Thoracic aorta (tissue), 2 donors: ENCODE measurements around the gene SPRY2. TPM values are rescaled to one million over a fixed set of nuclear protein-coding genes. Genes with fewer than 3 reads are reported as not detected.
A peak's percentile ranks its signal among the peaks of the same experiment; 100 is the strongest.

Experiments used
- ATAC-seq: fragments of 150-250 bp; one replicate; pipeline ENCODE4 v1.8.0; 2017; ENCODE audit warnings: low read depth; ENCODE audit not compliant: insufficient number of reproducible peaks, low FRiP score
- DNase-seq: peaks from one replicate; pipeline ENCODE4 v3.0.0-alpha.2; 2020; ENCODE audit warnings: low spot score
- H3K27ac ChIP-seq, 2 donors: fragments of 200-600 bp; sonication (generic); 1 replicate in 1 of 2; 2 replicates in 1 of 2; pipeline ENCODE4 v1.5.1; 2016; ENCODE audit warnings: mild to moderate bottlenecking in 2 of 2, moderate library complexity in 2 of 2
- H3K27me3 ChIP-seq: fragments of 200-600 bp; sonication (generic); replicated peaks from 2 replicates; pipeline ENCODE4 v1.6.0; 2016; ENCODE audit warnings: mild to moderate bottlenecking; ENCODE audit not compliant: insufficient read depth
- H3K36me3 ChIP-seq: fragments of 200-600 bp; sonication (generic); one replicate; pipeline ENCODE4 v1.5.1; 2016
- H3K4me1 ChIP-seq, 2 donors: fragments of 200-600 bp; sonication (generic); 1 replicate in 1 of 2; 2 replicates in 1 of 2; pipeline versions ENCODE4 v1.5.1 to v1.6.0; 2016; ENCODE audit warnings: low read depth in 2 of 2, mild to moderate bottlenecking in 1 of 2; ENCODE audit not compliant: control insufficient read depth in 1 of 2
- H3K4me3 ChIP-seq: fragments of 200-600 bp; sonication (generic); 2 replicates; pipeline ENCODE4 v1.5.1; 2016; ENCODE audit warnings: mild to moderate bottlenecking
- H3K9me3 ChIP-seq: fragments of 200-600 bp; sonication (generic); 2 replicates; pipeline ENCODE4 v1.5.1; 2016
- total RNA-seq, 2 donors: library from RNA; depleted of rRNA; stranded (reverse); fragments of >200 nt; gene quantifications; one replicate each; pipeline versions ENCODE4 v1.1.0 to v1.2.3, GENCODE V29; 2016
- TF ChIP-seq, protein P1 (sequence below): fragments of 200-600 bp; sonication (generic); IDR thresholded peaks from one replicate; pipeline ENCODE4 v1.5.1; 2019; ENCODE audit warnings: antibody characterized with exemption

Gene SPRY2, protein sequence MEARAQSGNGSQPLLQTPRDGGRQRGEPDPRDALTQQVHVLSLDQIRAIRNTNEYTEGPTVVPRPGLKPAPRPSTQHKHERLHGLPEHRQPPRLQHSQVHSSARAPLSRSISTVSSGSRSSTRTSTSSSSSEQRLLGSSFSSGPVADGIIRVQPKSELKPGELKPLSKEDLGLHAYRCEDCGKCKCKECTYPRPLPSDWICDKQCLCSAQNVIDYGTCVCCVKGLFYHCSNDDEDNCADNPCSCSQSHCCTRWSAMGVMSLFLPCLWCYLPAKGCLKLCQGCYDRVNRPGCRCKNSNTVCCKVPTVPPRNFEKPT
- 10 to 100 TPM; 28.2 to 49.2 TPM for total RNA-seq

DNA sequence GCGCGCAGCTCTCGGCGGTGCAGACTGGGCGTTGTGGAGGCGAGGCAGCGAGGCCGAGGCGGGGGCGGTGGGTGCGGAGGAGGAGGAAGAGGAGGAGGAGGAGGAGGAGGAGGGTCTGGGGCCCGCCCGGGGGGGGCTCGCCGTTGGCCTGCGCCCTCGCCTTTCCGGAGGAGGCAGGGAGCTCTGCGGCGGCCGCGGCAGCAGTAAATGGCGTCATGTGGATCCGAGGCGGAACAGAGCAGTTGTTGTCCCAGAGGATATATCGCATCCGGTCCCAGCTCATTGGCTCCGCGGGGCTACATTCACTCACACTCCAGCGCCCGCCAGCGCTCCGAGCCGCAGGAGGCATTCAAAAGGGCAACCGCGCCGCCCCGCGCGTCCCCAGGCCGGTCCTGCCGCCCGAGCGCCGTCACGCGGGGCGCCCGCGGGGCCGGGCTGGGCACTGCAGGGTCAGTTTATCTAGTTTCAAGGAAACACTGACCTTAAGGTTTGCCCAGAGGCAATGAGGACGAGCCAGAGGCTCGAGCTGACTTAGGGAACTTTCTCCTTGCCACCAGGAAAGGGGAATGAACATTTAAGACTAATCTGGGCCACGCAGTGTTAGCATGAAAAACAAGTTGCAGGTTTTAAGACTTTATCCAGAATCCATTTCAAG is at the start of gene SPRY2:
SPRY2 (minus strand) TSS at position 26 of the 655 bp plus-strand sequence. CDS start 3,421 bp downstream, outside the sequence.
- TF ChIP-seq, protein P1, sequence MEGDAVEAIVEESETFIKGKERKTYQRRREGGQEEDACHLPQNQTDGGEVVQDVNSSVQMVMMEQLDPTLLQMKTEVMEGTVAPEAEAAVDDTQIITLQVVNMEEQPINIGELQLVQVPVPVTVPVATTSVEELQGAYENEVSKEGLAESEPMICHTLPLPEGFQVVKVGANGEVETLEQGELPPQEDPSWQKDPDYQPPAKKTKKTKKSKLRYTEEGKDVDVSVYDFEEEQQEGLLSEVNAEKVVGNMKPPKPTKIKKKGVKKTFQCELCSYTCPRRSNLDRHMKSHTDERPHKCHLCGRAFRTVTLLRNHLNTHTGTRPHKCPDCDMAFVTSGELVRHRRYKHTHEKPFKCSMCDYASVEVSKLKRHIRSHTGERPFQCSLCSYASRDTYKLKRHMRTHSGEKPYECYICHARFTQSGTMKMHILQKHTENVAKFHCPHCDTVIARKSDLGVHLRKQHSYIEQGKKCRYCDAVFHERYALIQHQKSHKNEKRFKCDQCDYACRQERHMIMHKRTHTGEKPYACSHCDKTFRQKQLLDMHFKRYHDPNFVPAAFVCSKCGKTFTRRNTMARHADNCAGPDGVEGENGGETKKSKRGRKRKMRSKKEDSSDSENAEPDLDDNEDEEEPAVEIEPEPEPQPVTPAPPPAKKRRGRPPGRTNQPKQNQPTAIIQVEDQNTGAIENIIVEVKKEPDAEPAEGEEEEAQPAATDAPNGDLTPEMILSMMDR, result no peak
- DNase-seq (peak; percentile 91), ATAC-seq (peak; percentile 47)
- Histone ChIP-seq H3K4me1 (peaks cover 8 to 27% of the 10 kb centered on the region in 2 donors), H3K36me3 (no peaks in the 10 kb centered on the region), H3K9me3 (no peaks in the 10 kb centered on the region), H3K27me3 (no peaks in the 10 kb centered on the region), H3K27ac (peak within 1 kb of the TSS; percentile 95 to 96), H3K4me3 (peak within 1 kb of the TSS; percentile 82)

DNA sequence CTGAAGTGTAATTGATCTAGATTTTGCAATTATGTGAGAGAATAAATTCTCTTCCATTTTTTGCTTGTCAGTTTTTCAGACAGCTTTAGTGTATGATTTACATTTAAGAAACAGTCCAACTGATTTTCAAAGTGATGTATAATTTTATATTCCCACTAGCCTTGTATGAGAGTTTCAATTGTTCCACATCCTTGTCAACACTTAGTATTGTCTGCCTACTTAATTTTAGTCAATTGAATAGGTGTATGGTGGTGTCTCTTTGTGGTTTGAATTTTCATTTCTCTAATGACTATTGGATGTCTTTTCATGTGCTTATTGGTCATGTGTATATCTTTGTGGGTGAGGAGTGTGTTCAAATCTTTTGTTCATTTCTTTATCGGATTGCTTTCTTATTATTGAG is 49.4 kb upstream of the SPRY2 start:
- DNase-seq (no peak), ATAC-seq (no peak)
- H3K36me3 ChIP-seq, result no peaks in the 10 kb centered on the region
- H3K4me3 ChIP-seq, result no peak overlapping the region
- peaks cover 16 to 21% of the 10 kb centered on the region in 2 donors for H3K4me1 ChIP-seq
- TF ChIP-seq, protein P1, result no peak
- H3K9me3 ChIP-seq, result peaks cover 3% of the 10 kb centered on the region
- no peak overlapping the region for H3K27ac ChIP-seq
- no peaks in the 10 kb centered on the region for H3K27me3 ChIP-seq

DNA sequence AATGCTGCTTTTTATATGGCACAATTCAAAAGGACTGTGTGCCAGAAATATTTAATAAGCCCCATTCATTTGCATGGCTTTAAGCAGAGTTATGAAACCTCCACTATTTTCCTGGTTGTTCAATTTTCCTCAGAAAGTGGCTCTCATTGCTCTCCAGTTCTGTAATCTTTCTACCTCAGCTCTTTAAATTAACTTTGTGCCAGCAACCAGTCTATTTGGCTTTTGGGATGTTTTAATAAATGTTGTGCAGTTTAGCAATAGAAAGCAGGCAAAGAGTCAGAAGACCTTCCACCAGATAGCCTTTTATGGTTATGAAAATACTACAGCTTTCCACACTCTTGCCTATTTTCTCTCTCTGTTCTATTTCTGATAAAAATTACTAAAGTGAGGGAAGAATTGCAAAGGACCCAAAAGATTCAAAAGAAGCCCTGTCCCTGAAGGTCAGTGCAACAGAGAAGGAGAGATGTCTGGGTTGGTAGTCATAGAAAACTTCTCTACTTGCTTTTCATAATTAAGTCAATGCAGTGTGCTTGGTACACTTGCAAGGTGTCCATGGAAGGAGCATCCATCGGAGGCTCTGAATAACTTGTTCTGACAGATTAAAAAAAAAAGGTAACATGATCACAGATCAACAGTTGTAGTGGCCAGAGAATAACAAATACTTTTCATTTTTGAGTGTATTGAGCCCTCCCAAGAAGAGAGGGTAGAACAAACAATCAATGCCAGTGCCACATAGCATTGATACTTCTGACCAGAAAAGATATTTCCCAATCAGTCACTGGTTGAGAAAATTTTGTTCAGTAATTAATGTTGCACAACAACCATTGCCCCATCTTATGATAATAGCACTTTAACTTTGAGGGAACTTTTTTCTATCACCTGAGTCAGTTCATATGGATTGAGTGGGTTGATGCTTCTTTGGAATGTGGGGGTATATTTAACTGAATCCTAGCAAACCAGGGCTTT is 48.4 kb upstream of the SPRY2 start:
- no peak for DNase-seq
- Histone ChIP-seq H3K9me3 (peaks cover under 1% of the 10 kb centered on the region), H3K27me3 (no peaks in the 10 kb centered on the region), H3K27ac (peak overlapping the region; percentile 33 to 45), H3K4me3 (no peak overlapping the region), H3K36me3 (no peaks in the 10 kb centered on the region), H3K4me1 (peaks cover 16 to 21% of the 10 kb centered on the region in 2 donors)
- ATAC-seq, result no peak
- TF ChIP-seq, protein P1, result no peak

DNA sequence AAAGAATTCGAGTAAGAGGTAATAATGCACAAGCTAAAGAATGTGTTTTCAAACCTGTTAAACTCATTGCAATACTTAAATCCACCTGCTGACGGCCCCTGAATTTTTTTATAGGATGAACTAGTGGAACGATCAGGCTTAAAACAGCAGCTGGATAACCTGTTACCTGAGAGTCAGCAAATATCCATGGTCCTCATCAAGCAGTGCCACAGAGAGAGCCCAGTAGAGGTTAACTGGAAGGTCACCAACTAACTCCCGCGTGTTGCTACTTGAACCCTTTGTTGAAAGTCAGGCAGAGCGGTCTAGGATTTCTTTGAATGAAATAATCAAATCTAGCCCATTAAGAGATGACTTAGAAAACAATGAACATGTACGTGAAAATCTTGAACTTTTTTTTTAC is 47.6 kb upstream of the SPRY2 start:
- Histone ChIP-seq H3K9me3 (no peaks in the 10 kb centered on the region), H3K36me3 (no peaks in the 10 kb centered on the region), H3K27me3 (no peaks in the 10 kb centered on the region), H3K27ac (peak overlapping the region in 1 of 2 donors; percentile 45), H3K4me1 (peaks cover 16 to 21% of the 10 kb centered on the region in 2 donors), H3K4me3 (no peak overlapping the region)
- TF ChIP-seq, protein P1, result no peak
- DNase-seq (no peak), ATAC-seq (no peak)
